Vagina (tissue), 2 donors: ENCODE data around the gene AGAP5.

ENCODE experiments used
- POLR2A ChIP-seq, 2 donors: fragments of 450-650 bp; IDR thresholded peaks; one replicate each; pipeline ENCODE4 v1.6.1; 2017; ENCODE audit warnings: antibody characterized with exemption in 2 of 2, mild to moderate bottlenecking in 2 of 2, moderate library complexity in 2 of 2
- POLR2AphosphoS5 ChIP-seq, 2 donors: sonication (generic); formaldehyde crosslinking; IDR thresholded peaks; one replicate each; pipeline ENCODE4 v1.9.0; 2017; ENCODE audit warnings: antibody characterized with exemption in 2 of 2, mild to moderate bottlenecking in 2 of 2, low read depth in 1 of 2; ENCODE audit not compliant: insufficient read depth in 1 of 2
- TF ChIP-seq, protein P1 (sequence below), 3 experiments: fragments of 450-650 bp in 2 of 3; fragments of 200-600 bp in 1 of 3; sonication (generic) in 1 of 3; IDR thresholded peaks; one replicate each; pipeline ENCODE4 v1.5.1; 2017 to 2019; ENCODE audit warnings: antibody characterized with exemption in 3 of 3, mild to moderate bottlenecking in 2 of 3, moderate library complexity in 2 of 3

DNA sequence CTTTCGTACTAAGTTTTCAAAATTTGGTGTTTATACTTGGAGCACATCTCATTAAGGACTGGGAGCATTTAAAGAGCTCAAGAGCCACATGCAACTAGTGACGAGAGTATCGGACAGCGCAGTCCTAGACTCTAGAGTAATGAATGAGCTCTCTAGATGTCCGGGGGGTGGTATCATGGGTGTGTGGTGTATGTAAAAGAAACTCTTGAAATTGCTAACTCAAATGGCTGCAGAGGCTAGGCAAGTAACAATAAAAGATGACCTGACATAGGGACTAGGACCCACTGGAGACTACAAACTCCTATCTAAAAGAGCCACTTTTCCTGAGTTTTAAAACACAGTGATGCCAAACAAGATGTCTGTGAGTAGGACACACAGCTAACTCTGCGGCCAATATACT, 70.6 kb downstream of the AGAP5 start:
- TF ChIP-seq, protein P1, sequence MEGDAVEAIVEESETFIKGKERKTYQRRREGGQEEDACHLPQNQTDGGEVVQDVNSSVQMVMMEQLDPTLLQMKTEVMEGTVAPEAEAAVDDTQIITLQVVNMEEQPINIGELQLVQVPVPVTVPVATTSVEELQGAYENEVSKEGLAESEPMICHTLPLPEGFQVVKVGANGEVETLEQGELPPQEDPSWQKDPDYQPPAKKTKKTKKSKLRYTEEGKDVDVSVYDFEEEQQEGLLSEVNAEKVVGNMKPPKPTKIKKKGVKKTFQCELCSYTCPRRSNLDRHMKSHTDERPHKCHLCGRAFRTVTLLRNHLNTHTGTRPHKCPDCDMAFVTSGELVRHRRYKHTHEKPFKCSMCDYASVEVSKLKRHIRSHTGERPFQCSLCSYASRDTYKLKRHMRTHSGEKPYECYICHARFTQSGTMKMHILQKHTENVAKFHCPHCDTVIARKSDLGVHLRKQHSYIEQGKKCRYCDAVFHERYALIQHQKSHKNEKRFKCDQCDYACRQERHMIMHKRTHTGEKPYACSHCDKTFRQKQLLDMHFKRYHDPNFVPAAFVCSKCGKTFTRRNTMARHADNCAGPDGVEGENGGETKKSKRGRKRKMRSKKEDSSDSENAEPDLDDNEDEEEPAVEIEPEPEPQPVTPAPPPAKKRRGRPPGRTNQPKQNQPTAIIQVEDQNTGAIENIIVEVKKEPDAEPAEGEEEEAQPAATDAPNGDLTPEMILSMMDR (IDR thresholded peaks at IDR 0.05) = no peak
- TF ChIP-seq POLR2A (IDR thresholded peaks at IDR 0.05) (no peak), POLR2AphosphoS5 (IDR thresholded peaks at IDR 0.05; ENCODE audit: insufficient read depth in 1 of 2, low read depth in 1 of 2) (no peak)
